Activated gamma-delta T cell (primary cell): Measurements from ENCODE around the gene FOXP4.

Experiments used
- DNase-seq: peaks from one replicate; lab custom pipeline; 2025; lab: John Stamatoyannopoulos, UW

FOXP4 gene

GRCh38 chr6:41522780-41523548 lies 23.2 kb upstream of the FOXP4 start:
- DNase-seq = no peak

GRCh38 chr6:41523915-41524633 lies 22.1 kb upstream of the FOXP4 start:
- DNase-seq = no peak

GRCh38 chr6:41524634-41525011 lies 21.6 kb upstream of the FOXP4 start:
- DNase-seq = no peak

GRCh38 chr6:41527721-41528408 lies 18.3 kb upstream of the FOXP4 start:
- no peak for DNase-seq

GRCh38 chr6:41528409-41528963 lies 17.7 kb upstream of the FOXP4 start:
- no peak for DNase-seq

- DNase-seq = no peak
These were observed 17.1 kb upstream of the FOXP4 start for GRCh38 chr6:41529049-41529448.

- no peak for DNase-seq
These were observed 16.2 kb upstream of the FOXP4 start for GRCh38 chr6:41529970-41530369.

- DNase-seq = no peak
These were observed 15.7 kb upstream of the FOXP4 start for GRCh38 chr6:41530476-41530875.

GRCh38 chr6:41531016-41531415 lies 15.2 kb upstream of the FOXP4 start:
- no peak for DNase-seq

- peak; percentile 33 for DNase-seq
These were observed 14.3 kb upstream of the FOXP4 start for GRCh38 chr6:41531591-41532582.

- DNase-seq = no peak
These were observed 10.4 kb upstream of the FOXP4 start for GRCh38 chr6:41535766-41536165.

GRCh38 chr6:41536795-41537758 lies 9.1 kb upstream of the FOXP4 start:
- no peak for DNase-seq

GRCh38 chr6:41538556-41539182 lies 7.5 kb upstream of the FOXP4 start:
- no peak for DNase-seq

- DNase-seq = no peak
These were observed 7.0 kb upstream of the FOXP4 start for GRCh38 chr6:41539204-41539603.

- DNase-seq = no peak
These were observed 4.8 kb upstream of the FOXP4 start for GRCh38 chr6:41541364-41541763.

- DNase-seq = no peak
These were observed 3.1 kb upstream of the FOXP4 start for GRCh38 chr6:41543087-41543486.

GRCh38 chr6:41545247-41545702 lies 906 bp upstream of the FOXP4 start:
- no peak for DNase-seq

- DNase-seq = peak; percentile 57
These were observed 289 bp downstream of the FOXP4 start for GRCh38 chr6:41546475-41546865.
